Tibial artery (tissue), 4 donors: ENCODE results near the gene HOXD10.

Source experiments
- DNase-seq, 2 donors: peaks; one replicate each; pipeline ENCODE4 v3.0.0-alpha.2; 2019
- H3K27ac ChIP-seq, 2 donors: fragments of 200-600 bp; sonication (generic) in 1 of 2; 1 replicate in 1 of 2; 2 replicates in 1 of 2; pipeline ENCODE4 v1.5.1; 2018 to 2019; ENCODE audit warnings: mild to moderate bottlenecking in 1 of 2
- H3K27me3 ChIP-seq, 2 donors: fragments of 200-600 bp; sonication (generic) in 1 of 2; one replicate each; pipeline versions ENCODE4 v1.5.1 to v1.6.0; 2016 to 2019
- H3K36me3 ChIP-seq, 3 donors: fragments of 200-600 bp; sonication (generic) in 2 of 3; one replicate each; pipeline ENCODE4 v1.5.1; 2016 to 2019; ENCODE audit warnings: mild to moderate bottlenecking in 2 of 3
- H3K4me1 ChIP-seq, 4 donors: fragments of 200-600 bp; sonication (generic) in 2 of 4; 1 replicate in 3 of 4; 2 replicates in 1 of 4; pipeline ENCODE4 v1.5.1; 2016 to 2019
- H3K4me3 ChIP-seq, 2 donors: fragments of 200-600 bp; sonication (generic) in 1 of 2; 1 replicate in 1 of 2; 2 replicates in 1 of 2; pipeline ENCODE4 v1.5.1; 2018 to 2019; ENCODE audit warnings: mild to moderate bottlenecking in 2 of 2
- H3K9me3 ChIP-seq, 3 donors: fragments of 200-600 bp; sonication (generic) in 1 of 3; one replicate each; pipeline ENCODE4 v1.5.1; 2016 to 2019
- CTCF ChIP-seq, 2 experiments: fragments of 200-600 bp in 1 of 2; fragments of 450-650 bp in 1 of 2; IDR thresholded peaks; one replicate each; pipeline ENCODE4 v1.5.1; 2017 to 2019; ENCODE audit warnings: antibody characterized with exemption in 2 of 2, mild to moderate bottlenecking in 1 of 2, moderate library complexity in 1 of 2
- intact Hi-C: fragments of 100-400 bp; cut with DNase I; formaldehyde crosslinking; loops from one replicate; pipeline ENCODE4 v1.15.0; 2023; ENCODE audit warnings: low total_unique reads

HOXD10 gene

DNA sequence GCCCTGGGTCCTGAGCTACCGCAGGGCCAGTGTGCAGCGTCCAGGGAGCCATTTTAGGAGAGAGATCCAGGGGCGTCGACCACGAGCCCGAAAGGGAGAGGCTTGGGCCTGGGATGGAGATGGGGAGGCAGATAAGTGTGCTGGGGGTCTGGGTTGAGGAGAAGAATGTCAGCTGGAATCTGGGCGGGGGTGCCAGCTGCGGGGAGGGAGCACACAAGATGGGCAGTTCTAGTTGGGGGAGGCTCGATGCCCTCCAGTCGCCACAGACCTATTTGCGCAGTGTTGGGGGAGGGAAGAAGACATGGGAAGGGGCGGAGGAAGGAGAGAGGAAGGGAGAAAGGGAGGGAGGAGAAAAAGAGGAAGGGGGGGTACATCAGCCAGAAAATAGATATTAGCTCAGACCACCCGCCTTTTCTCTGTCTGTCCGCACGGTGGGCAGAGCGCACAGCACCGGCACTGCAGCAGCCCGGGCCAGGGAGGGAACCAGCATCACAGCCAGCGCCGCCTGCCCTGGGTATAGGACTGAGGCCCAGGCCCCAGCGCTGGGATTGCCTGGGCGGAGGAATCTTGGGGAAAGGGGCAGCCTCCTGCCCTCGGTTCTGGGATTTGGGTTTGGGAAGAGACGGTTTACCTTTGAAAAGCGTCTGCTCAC is 11.4 kb upstream of the HOXD10 start:
- Histone ChIP-seq H3K27me3 (peaks cover 22 to 99% of the 10 kb centered on the region in 2 donors), H3K9me3 (no peaks in the 10 kb centered on the region), H3K27ac (no peak overlapping the region), H3K4me1 (peaks cover 0 to 52% (median 39%) of the 10 kb centered on the region in 4 donors), H3K36me3 (no peaks in the 10 kb centered on the region), H3K4me3 (peak overlapping the region in 1 of 2 donors; percentile 5)
- TF ChIP-seq CTCF (IDR thresholded peaks at IDR 0.05) = no peak
- DNase-seq = no peak
- intact Hi-C loops = no loop called here

DNA sequence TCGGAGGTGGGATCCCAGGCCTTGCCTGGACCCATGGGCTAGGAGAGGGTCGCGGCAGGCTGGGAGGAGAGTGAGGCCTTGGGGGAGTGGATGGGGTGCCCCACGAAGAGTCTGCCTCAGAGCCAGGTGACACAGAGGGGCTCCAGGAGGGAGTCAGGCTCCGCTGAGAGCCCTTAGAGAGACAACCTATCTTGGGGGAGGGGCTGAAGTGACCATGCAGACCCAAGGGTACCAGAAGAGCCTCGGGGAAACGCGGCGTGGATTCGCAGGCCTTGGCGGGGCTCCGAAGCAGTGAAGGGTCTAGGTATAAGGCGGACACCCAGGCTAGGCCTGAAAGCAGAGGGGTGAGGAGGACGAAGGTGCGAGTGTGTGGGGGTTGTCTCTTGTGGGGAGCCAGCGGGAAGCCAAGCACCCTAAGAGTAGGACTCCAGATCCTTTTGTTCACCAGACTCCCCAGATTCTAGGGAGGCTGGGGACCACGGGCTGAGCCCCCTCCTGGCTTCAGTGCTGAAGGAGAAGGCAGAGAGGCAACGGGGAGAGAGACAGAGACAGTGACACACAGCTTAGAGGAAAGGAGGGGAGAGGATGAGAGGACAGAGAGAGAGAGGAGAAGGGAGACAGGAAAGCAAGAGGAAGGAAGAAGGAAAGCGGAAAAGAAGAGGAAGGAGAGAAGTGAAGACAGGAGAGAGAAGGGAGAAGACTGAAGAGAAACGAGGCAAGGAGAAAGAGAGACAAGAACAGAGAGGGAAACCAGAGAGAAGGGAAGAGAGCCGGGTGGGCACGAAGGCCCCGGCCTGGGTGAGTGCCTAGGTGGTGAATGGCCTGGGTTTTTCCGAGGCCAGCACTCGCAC is 10.6 kb upstream of the HOXD10 start:
- no peak for TF ChIP-seq CTCF (IDR thresholded peaks at IDR 0.05)
- Histone ChIP-seq H3K27ac (no peak overlapping the region), H3K9me3 (no peaks in the 10 kb centered on the region), H3K4me1 (peaks cover 0 to 47% (median 37%) of the 10 kb centered on the region in 4 donors), H3K4me3 (peak overlapping the region in 1 of 2 donors; percentile 41), H3K36me3 (no peaks in the 10 kb centered on the region), H3K27me3 (peaks cover 15 to 99% of the 10 kb centered on the region in 2 donors)
- intact Hi-C loops = no loop called here
- no peak for DNase-seq

DNA sequence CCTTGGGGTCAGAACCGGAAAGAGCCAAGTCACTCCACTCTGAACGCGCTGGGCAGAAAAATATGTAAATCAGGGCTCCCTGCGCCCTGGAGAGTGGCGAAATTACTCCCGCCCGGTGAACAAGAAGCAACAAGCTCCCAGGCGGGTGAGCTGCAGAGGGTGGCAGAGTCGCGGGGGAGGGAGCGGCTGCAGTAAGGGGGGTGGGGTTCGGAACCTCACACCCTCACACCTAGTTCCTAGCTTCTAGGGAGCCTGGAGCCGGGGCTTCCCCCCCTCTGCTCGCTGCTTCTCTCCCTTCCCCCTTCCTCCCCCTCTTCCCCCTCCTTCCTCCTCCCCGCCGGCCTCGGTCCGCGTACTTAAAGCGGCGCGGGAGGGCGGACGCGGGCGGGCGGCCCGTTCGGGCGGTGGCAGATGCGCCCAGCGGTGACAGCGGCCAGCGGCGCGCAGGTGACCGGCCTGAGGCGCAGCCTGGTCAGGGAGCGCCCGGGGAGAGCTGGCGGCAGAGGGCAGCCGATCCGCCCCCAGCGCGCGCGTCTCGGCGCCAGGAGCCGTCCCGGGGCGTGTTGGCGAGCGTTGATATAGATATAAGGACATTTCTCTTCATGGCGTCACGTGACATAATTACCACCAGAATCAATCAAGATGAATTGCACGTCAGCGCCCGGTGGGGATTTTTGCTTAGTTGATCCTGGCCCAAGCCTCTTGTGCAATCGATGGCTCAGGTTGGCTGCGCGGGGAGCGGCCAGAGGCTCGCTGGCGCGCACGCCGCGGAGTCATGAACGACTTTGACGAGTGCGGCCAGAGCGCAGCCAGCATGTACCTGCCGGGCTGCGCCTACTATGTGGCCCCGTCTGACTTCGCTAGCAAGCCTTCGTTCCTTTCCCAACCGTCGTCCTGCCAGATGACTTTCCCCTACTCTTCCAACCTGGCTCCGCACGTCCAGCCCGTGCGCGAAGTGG is 9.7 kb upstream of the HOXD10 start, which contains the start of gene HOXD11:
Gene HOXD11, plus strand, starts transcription at position 700 of the 959 bp plus-strand sequence. Its CDS starts 76 bp downstream, at position 776.
- Histone ChIP-seq H3K4me1 (peaks cover 0 to 47% (median 37%) of the 10 kb centered on the region in 4 donors), H3K27me3 (peaks cover 19 to 99% of the 10 kb centered on the region in 2 donors), H3K27ac (no peak within 1 kb of the TSS), H3K4me3 (peak within 1 kb of the TSS; percentile 10 to 41), H3K36me3 (no peaks in the 10 kb centered on the region), H3K9me3 (no peaks in the 10 kb centered on the region)
- TF ChIP-seq CTCF (IDR thresholded peaks at IDR 0.05) = no peak
- DNase-seq = no peak
- intact Hi-C loops = no loop called here

DNA sequence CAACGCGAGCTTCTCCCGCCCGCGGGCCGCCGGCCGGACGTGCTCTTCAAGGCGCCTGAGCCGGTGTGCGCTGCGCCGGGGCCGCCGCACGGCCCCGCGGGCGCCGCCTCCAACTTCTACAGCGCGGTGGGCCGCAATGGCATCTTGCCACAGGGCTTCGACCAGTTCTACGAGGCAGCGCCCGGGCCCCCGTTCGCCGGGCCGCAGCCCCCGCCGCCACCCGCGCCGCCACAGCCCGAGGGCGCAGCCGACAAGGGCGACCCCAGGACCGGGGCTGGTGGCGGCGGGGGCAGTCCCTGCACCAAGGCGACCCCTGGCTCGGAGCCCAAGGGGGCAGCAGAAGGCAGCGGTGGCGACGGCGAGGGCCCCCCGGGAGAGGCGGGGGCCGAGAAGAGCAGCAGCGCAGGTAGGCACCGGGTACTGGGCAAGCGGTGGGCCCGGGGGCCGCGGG is 8.8 kb upstream of the HOXD10 start:
- DNase-seq = no peak
- H3K27me3 ChIP-seq = peaks cover 19 to 99% of the 10 kb centered on the region in 2 donors
- H3K4me1 ChIP-seq = peaks cover 0 to 47% (median 37%) of the 10 kb centered on the region in 4 donors
- no peak overlapping the region for H3K27ac ChIP-seq
- no peak for TF ChIP-seq CTCF (IDR thresholded peaks at IDR 0.05)
- intact Hi-C loops = no loop called here
- H3K36me3 ChIP-seq = no peaks in the 10 kb centered on the region
- no peak overlapping the region for H3K4me3 ChIP-seq
- no peaks in the 10 kb centered on the region for H3K9me3 ChIP-seq
